Stomach (tissue), 4 donors: ENCODE measurements around the gene ARX.

Experiments
- EP300 ChIP-seq: sonication (generic); formaldehyde crosslinking; IDR thresholded peaks from one replicate; pipeline ENCODE4 v1.6.1; 2017; ENCODE audit warnings: antibody characterized with exemption
- POLR2AphosphoS5 ChIP-seq, 3 donors: sonication (generic); formaldehyde crosslinking; IDR thresholded peaks; one replicate each; pipeline ENCODE4 v1.6.1; 2016; ENCODE audit warnings: antibody characterized with exemption in 3 of 3
- TF ChIP-seq, protein P1 (sequence below), 7 experiments: fragments of 450-650 bp in 4 of 7; fragments of 200-600 bp in 3 of 7; sonication (generic) in 3 of 7; IDR thresholded peaks; one replicate each; pipeline ENCODE4 v1.5.1; 2016 to 2019; ENCODE audit warnings: antibody characterized with exemption in 7 of 7, control low read depth in 2 of 7, mild to moderate bottlenecking in 1 of 7

DNA sequence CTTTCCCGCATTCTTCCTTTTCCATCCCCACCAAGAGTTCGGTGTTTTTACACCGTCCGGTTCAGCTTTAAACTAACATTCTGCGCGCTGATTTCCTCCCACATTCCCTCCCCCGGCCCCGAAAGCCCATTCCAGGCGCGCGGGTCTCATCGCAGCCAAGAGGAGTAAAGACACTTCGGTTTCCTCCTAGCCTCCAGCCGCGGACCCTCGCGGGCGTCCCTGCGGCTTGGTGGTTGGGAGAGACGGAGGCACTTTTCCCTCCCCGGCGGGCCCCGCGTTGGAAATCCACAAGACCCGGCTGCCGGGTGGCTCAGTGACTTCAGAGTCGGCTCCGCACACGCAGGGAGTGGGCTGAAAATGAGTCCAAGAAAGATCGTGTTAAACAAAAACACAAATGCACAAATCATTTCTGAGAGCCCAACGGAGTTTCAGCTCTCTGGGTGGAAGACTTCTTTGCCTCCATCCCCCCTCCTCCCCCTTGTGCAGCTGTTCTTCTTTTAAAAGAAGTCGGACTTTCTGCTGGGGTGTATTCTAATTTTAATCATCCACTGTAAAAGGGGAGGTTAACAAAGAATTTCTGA lies 2.0 kb upstream of the ARX start:
- TF ChIP-seq, protein P1, sequence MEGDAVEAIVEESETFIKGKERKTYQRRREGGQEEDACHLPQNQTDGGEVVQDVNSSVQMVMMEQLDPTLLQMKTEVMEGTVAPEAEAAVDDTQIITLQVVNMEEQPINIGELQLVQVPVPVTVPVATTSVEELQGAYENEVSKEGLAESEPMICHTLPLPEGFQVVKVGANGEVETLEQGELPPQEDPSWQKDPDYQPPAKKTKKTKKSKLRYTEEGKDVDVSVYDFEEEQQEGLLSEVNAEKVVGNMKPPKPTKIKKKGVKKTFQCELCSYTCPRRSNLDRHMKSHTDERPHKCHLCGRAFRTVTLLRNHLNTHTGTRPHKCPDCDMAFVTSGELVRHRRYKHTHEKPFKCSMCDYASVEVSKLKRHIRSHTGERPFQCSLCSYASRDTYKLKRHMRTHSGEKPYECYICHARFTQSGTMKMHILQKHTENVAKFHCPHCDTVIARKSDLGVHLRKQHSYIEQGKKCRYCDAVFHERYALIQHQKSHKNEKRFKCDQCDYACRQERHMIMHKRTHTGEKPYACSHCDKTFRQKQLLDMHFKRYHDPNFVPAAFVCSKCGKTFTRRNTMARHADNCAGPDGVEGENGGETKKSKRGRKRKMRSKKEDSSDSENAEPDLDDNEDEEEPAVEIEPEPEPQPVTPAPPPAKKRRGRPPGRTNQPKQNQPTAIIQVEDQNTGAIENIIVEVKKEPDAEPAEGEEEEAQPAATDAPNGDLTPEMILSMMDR (IDR thresholded peaks at IDR 0.05), result no peak
- TF ChIP-seq EP300, result no peak
- no peak for TF ChIP-seq POLR2AphosphoS5 (IDR thresholded peaks at IDR 0.05)
